Tibial artery (tissue), 4 donors: Measurements from ENCODE around the gene FRMD4A.

Experiments
- DNase-seq, 2 donors: peaks; one replicate each; pipeline ENCODE4 v3.0.0-alpha.2; 2019
- H3K27ac ChIP-seq, 2 donors: fragments of 200-600 bp; sonication (generic) in 1 of 2; 1 replicate in 1 of 2; 2 replicates in 1 of 2; pipeline ENCODE4 v1.5.1; 2018 to 2019; ENCODE audit warnings: mild to moderate bottlenecking in 1 of 2
- H3K27me3 ChIP-seq, 2 donors: fragments of 200-600 bp; sonication (generic) in 1 of 2; one replicate each; pipeline versions ENCODE4 v1.5.1 to v1.6.0; 2016 to 2019
- H3K36me3 ChIP-seq, 3 donors: fragments of 200-600 bp; sonication (generic) in 2 of 3; one replicate each; pipeline ENCODE4 v1.5.1; 2016 to 2019; ENCODE audit warnings: mild to moderate bottlenecking in 2 of 3
- H3K4me1 ChIP-seq, 4 donors: fragments of 200-600 bp; sonication (generic) in 2 of 4; 1 replicate in 3 of 4; 2 replicates in 1 of 4; pipeline ENCODE4 v1.5.1; 2016 to 2019
- H3K4me3 ChIP-seq, 2 donors: fragments of 200-600 bp; sonication (generic) in 1 of 2; 1 replicate in 1 of 2; 2 replicates in 1 of 2; pipeline ENCODE4 v1.5.1; 2018 to 2019; ENCODE audit warnings: mild to moderate bottlenecking in 2 of 2
- H3K9me3 ChIP-seq, 3 donors: fragments of 200-600 bp; sonication (generic) in 1 of 3; one replicate each; pipeline ENCODE4 v1.5.1; 2016 to 2019
- CTCF ChIP-seq, 2 experiments: fragments of 200-600 bp in 1 of 2; fragments of 450-650 bp in 1 of 2; IDR thresholded peaks; one replicate each; pipeline ENCODE4 v1.5.1; 2017 to 2019; ENCODE audit warnings: antibody characterized with exemption in 2 of 2, mild to moderate bottlenecking in 1 of 2, moderate library complexity in 1 of 2
- intact Hi-C: fragments of 100-400 bp; cut with DNase I; formaldehyde crosslinking; loops from one replicate; pipeline ENCODE4 v1.15.0; 2023; ENCODE audit warnings: low total_unique reads

The FRMD4A gene

DNA sequence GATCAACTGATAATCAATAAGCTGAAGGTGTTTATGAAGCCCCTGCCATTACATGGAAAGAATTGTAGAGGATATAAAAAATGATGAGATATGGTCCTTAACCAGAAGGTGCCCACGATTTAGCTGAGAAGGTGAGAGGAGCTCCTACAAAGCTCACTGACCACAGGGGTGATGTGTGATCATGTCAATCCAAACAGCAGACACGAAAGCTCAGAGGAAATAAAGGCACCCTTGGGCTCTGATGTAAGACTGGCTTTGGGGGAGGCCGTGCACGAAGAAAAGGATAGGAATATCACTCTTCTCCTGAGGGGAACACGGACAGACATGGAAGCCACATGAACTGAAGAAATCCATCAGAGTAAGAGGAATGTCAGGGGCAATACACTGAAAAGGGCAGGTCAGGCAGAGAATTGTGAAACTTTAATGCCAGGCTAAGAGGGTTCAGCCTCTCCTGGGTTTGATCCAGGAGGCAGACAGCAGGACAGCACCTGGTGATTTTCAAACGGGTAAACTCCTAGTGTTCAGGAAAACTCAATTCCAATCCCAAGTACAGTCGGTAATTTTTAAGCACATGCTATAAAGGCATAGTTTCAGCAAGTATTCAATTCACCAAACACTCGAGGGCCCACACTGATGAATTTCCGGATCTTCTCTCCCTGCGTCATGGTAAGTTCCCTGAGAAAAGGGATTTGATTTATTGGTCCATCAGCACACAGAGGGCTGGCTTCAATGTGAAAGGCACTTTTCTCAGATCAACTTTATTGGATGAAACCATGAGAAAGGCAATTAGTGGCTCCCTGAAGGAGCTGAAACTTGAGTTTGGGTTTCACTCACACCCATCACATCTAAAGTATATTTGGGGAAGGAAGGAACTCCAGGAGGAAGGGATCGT, 580.2 kb downstream of the FRMD4A start:
- Histone ChIP-seq H3K9me3 (no peaks in the 10 kb centered on the region), H3K36me3 (peaks cover 0 to 8% (median 7%) of the 10 kb centered on the region in 3 donors), H3K4me1 (no peaks in the 10 kb centered on the region), H3K4me3 (no peak overlapping the region), H3K27ac (no peak overlapping the region), H3K27me3 (no peaks in the 10 kb centered on the region)
- intact Hi-C loops = no loop called here
- TF ChIP-seq CTCF (IDR thresholded peaks at IDR 0.05) = no peak
- no peak for DNase-seq

GRCh38 chr10:13745271-13745670, 585.5 kb downstream of the FRMD4A start:
- intact Hi-C loops = no loop called here
- peaks cover 8 to 17% (median 15%) of the 10 kb centered on the region in 3 donors for H3K36me3 ChIP-seq
- peak in 1 of 2 donors; percentile 9 for DNase-seq
- no peaks in the 10 kb centered on the region for H3K27me3 ChIP-seq
- H3K4me3 ChIP-seq = no peak overlapping the region
- no peak overlapping the region for H3K27ac ChIP-seq
- no peaks in the 10 kb centered on the region for H3K9me3 ChIP-seq
- no peaks in the 10 kb centered on the region for H3K4me1 ChIP-seq
- TF ChIP-seq CTCF (IDR thresholded peaks at IDR 0.05) = no peak

DNA sequence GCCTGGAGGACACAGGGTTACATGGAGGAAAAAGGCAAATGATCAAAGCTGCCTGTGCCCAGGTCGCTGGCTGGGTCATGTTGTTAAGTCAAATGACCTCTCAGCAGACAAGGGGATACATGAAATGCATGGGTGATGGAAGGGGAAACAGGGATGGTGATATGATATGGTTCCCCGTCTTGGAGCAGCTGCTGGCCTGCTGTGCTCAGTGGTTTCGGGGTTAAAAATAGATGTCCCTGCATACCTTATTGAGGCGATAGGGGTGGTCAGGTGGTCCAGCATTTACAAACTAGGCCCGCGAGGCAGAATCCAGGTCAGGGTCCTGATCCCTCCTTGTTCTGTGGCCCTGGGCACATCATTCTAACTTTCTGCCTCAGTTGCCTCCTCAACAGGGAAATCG, 586.8 kb downstream of the FRMD4A start:
- no peak for TF ChIP-seq CTCF (IDR thresholded peaks at IDR 0.05)
- no peak overlapping the region for H3K27ac ChIP-seq
- no peaks in the 10 kb centered on the region for H3K27me3 ChIP-seq
- intact Hi-C loops = no loop called here
- H3K36me3 ChIP-seq = peaks cover 19 to 30% (median 28%) of the 10 kb centered on the region in 3 donors
- no peak overlapping the region for H3K4me3 ChIP-seq
- no peaks in the 10 kb centered on the region for H3K9me3 ChIP-seq
- peak in 1 of 2 donors; percentile 16 for DNase-seq
- no peaks in the 10 kb centered on the region for H3K4me1 ChIP-seq

GRCh38 chr10:13743101-13743693, 587.5 kb downstream of the FRMD4A start:
- Histone ChIP-seq H3K36me3 (peaks cover 26 to 36% (median 36%) of the 10 kb centered on the region in 3 donors), H3K4me3 (no peak overlapping the region), H3K4me1 (no peaks in the 10 kb centered on the region), H3K27me3 (no peaks in the 10 kb centered on the region), H3K9me3 (no peaks in the 10 kb centered on the region), H3K27ac (no peak overlapping the region)
- TF ChIP-seq CTCF (IDR thresholded peaks at IDR 0.05) = no peak
- intact Hi-C loops = no loop called here
- peak in 1 of 2 donors; percentile 55 for DNase-seq

DNA sequence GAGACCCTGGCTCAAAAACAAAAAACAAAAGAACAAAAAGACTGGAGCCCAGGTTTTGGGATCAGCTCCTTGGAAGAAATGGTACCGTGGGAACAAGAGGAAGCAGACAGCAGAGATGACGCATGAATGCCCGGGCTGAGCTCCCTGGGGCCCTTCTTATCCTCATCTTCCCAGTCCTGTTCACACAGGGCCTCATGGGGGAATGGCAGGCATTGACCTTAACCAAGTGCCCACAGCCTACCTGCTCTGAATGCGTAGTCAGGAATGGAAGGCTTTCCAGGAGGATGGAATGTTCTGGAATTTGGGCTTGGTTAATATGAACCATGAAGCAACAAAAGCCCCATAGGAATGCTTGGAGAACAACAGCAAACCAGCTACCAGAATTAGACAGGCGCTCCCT, 589.3 kb downstream of the FRMD4A start:
- H3K4me1 ChIP-seq = no peaks in the 10 kb centered on the region
- H3K27me3 ChIP-seq = no peaks in the 10 kb centered on the region
- H3K9me3 ChIP-seq = no peaks in the 10 kb centered on the region
- no peak overlapping the region for H3K4me3 ChIP-seq
- DNase-seq = no peak
- intact Hi-C loops = no loop called here
- H3K27ac ChIP-seq = no peak overlapping the region
- peaks cover 31 to 52% (median 50%) of the 10 kb centered on the region in 3 donors for H3K36me3 ChIP-seq
- no peak for TF ChIP-seq CTCF (IDR thresholded peaks at IDR 0.05)
